SIG-M5 treated with dmso at 0.1 percent for 504 hours (cell line): ENCODE data around the gene MYO1G.
"Not testable (repeated sequence)": the region's sequence is repeated elsewhere in the genome, so short reads cannot be mapped to it uniquely, and the experiment has no call there.

Experiments
- DNase-seq: peaks from one replicate; lab custom pipeline; 2025; ENCODE audit not compliant: unreplicated experiment; lab: John Stamatoyannopoulos, UW

The MYO1G gene

GRCh38 chr7:44999245-45000092 lies 20.7 kb upstream of the MYO1G start:
- DNase-seq: peak; percentile 98

DNA sequence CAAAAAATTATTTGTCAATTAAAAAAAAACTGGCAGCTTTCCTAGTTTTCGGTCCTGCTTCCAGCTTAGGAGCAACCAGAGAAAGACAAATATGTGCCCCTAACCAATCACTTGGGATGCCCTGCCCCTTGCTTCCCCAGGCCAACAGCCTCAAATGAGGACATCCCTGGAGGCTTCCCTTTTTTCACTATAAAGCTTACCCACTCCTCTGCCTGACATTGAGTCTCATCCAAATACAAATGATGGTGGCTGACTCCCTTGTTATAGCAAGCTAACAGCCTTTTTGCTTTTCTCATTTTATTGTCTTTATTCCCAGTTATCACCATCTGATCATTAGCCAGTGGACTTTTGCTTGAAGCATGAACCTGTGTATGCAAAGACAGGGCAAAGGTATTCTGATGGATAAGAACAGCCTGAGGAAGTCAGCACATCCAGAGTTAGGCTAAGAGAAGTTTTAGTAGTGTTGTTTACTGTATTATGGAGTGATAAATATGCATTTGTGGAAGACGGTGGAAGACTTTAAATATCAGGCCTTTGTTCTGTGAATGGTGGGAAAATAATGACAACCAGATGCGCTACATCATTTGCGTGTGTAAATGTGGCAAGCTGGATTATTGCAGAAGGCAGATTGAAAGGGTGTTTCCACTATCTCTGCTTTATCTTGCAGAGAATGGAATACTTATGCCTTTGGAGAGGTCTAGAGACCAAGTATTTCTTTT lies 19.5 kb upstream of the MYO1G start:
- DNase-seq: no peak

GRCh38 chr7:44995555-44996493 lies 17.0 kb upstream of the MYO1G start:
- DNase-seq: no peak

- DNase-seq: peak; percentile 15
These were observed 16.2 kb upstream of the MYO1G start for GRCh38 chr7:44994877-44995554.

- DNase-seq: not testable (repeated sequence)
These were observed 13.4 kb upstream of the MYO1G start for GRCh38 chr7:44992004-44992795.

GRCh38 chr7:44990109-44991023 lies 11.6 kb upstream of the MYO1G start:
- DNase-seq: no peak

DNA sequence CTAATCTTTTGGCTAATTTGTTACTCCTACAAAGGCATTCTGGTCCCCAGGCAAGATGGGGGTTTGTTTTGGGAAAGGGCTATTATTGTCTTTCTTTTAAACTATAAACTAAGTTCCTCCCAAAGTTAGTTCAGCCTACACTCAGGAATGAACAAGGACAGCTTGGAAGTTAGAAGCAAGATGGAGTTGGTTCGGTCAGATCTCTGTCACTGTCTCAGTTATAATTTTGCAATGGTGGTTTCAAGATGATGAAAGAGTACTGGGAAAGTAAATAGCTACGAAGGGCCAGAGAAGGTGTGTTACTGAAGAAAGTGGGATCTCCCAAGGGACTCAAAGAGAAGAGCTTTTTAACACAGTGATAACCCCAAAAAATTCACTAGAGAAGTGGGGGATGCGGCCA lies 10.3 kb upstream of the MYO1G start:
- no peak for DNase-seq

DNA sequence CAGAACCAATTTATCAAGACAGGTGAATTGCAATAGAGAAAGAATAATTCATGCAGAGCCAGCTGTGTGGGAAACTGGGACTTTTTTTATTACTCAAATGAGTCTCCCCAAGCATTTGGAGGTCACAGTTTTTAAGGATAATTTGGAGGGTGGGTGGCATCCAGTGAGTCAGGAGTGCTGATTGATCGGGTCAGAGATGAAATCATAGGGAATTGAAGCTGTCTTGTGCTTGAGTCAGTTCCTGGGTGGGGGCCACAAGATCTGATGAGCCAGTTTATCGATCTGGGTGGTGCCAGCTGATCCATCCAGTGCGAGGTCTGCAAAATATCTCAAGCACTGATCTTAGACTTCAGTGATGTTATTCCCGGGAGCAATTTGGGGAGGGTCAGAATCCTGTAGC lies 9.9 kb upstream of the MYO1G start:
- DNase-seq: no peak

DNA sequence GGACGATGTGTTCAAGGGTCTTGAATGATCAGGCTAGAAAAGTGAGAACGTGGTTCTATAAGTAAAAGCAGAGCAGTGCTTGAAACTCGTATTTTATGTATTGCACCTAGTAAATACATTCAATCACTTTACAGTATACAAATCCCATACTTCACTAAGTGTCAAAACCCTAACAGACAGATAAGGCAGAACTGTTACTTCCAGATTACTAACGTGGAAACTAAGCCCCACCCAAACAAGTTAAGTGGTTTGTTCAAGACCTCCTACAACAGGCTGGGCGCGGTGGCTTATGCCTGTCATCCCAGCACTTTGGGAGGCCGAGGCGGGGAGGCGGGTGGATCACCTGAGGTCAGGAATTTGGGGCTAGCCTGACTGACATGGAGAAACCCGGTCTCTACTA lies 9.2 kb upstream of the MYO1G start:
- DNase-seq: no peak

- DNase-seq: no peak
These were observed 8.6 kb upstream of the MYO1G start for GRCh38 chr7:44987457-44987856.

DNA sequence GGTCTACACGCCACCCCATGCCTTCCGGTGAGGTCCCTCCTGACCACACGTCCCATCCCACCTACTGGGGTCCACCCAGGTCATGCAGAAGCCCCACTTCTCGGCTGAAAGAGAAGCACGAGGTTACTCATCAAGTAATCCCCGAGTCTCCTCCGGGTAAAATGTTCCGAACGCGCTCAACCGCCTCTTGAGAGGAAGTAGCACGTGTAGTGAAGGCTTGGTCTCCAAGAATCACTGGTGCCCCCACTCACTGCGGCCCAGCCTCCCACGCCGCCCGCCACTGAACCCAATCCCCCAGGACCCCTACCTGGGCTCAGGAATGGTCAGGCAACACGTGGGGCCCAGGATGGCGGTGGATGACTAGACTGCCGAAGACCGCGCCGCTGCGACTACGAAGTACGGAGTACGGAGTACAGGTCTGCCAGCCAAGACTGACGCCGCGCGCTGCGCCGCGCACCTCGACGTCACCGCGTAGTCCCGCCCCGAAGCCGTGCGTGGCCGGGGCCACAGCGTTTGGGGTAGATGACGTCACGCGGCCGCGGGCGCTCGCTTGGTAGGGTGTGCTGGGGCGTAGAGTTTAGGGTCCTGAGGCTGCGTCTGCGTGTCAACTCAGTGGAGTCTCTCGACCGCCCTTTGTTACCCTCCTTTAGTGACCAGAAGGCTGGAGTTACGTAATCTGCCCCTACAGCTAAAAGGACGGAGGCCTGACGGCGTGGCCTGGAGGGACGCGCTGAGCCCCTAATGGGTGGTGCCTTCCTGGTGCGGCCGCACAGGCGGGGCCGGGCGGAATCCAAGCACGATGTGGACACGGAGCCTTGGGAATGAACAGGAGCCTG lies 7.6 kb upstream of the MYO1G start:
- DNase-seq: peak; percentile 86

DNA sequence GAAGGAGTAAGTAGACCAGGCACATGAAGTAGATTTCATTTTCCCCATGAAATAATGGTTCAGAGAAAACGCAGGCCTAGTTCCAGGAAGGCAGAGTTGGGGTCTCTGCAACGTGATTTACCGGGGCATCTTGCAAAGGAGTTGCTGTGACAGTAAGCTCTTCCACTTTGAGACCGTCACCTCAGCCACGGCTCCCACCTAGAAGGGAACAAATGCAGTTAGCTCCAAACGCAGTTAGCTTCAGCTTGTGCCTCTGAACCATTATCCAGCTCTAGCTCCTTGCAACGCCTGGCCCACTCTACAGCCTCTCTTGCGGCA lies 7.0 kb upstream of the MYO1G start:
- DNase-seq: no peak

GRCh38 chr7:44985033-44985695 lies 6.3 kb upstream of the MYO1G start:
- DNase-seq: no peak

DNA sequence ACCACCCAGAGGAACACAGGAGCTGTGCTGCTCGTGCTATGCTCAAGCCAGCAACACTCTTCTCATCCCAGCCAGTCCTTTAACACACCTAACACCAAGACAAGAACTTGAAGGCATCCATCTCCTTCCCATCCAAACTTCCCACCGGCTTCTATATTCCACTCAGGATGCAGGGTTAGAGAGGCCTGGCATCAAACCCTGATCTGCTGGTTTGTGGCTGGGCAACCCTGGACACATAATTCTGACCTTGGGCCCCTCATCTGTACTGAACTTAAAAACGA lies 5.6 kb upstream of the MYO1G start:
- DNase-seq: no peak

DNA sequence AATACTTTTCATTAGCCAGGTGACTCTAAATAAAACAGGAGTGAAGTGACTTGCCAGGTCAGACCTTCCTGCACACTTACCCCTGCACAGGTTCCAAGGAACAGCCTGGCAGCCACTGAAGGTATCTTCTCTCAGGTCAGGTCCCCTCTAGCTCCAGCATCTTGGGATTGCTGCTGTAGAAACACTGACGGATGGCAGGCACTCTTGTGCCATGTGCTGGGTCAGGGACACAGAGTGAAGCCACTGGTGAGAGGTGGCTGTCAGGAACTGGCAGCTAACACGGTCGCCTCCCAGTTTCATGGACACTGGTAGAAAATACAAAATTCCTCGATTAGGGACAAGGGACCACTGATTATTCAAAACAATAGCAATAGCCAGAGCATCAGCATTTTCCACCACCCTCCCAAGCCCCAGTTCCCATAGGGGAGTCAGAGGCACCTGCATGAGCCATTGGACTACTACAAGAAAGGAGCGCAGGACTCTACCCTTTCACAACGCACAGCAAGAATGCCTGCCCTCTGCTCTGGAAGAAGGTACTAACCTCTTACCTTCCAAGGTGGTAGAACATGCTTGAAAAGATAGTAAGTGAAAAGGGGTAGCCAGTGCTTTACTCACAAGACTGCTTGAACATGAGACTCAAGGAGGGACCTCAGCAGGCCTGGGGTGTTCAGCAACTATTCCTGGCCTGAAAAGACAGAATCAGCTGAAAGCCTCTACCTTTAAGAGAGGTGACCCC lies 5.1 kb upstream of the MYO1G start:
- no peak for DNase-seq

DNA sequence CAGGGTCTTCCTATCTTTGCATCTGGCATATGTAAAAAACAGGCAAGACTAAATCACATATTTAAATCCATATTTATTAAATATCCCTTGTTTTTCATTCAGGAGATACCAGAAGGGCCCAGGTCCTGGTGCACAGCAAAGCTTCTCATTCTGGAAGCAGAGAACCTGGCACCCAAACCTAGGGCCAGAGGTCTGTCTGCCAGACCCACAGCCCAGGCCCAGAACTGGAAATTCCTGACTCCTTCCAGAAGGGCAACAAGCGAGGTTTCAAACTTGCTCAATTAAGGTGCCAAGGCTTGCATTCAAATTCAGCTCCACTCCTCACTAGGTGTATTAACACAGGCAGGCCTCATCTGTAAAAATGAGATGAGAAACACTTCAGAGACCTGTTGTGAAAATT lies 4.2 kb upstream of the MYO1G start:
- DNase-seq: no peak

DNA sequence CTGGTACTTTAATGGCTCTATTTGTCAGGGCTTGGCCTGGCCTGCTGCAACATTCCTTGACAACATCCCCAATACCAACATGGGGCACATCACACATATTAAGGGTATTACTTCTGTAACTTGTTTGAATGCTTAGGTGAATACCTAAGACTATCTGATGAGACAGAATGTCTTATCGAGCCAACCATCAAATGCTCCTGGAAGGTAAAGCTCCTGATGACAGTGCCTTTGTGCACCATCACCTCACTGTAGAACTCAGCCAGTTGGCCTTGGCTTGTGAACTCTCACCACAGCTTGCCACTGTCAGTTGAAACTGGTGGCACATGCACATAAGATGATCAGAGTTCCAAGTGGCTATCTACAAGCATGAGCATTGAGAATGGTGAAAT lies 3.7 kb upstream of the MYO1G start:
- no peak for DNase-seq
